Peyer's patch (tissue), 4 donors: ENCODE data around the gene SUPT4H1.
A peak's percentile ranks its signal among the peaks of the same experiment; 100 is the strongest.

Experiments used
- POLR2A ChIP-seq, 2 donors: fragments of 450-650 bp; IDR thresholded peaks; one replicate each; pipeline ENCODE4 v1.5.1; 2017; ENCODE audit warnings: antibody characterized with exemption in 2 of 2, mild to moderate bottlenecking in 2 of 2, moderate library complexity in 2 of 2
- TF ChIP-seq, protein P1 (sequence below), 6 experiments: fragments of 450-650 bp in 4 of 6; fragments of 200-600 bp in 2 of 6; sonication (generic) in 1 of 6; IDR thresholded peaks; one replicate each; pipeline ENCODE4 v1.5.1; 2017 to 2019; ENCODE audit warnings: antibody characterized with exemption in 6 of 6, mild to moderate bottlenecking in 3 of 6, moderate library complexity in 1 of 6

DNA sequence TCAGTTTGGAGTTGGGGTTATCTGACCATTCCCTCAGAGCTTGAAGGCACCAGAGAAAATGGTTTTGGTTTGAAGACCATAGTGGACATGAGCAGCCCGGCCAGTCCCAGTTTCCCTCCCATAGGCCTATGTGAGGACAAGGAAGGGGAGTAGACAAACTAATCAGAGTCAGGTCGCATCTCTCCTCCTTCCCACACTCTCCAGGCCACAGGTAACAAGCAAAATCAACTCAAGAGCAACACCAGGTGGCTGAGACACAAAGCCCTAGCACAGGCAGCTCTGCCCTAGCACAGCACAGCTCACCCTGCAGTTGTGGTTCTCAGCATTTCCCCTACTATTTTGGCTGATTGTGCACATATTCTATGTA, 7.2 kb downstream of the SUPT4H1 start:
- TF ChIP-seq, protein P1, sequence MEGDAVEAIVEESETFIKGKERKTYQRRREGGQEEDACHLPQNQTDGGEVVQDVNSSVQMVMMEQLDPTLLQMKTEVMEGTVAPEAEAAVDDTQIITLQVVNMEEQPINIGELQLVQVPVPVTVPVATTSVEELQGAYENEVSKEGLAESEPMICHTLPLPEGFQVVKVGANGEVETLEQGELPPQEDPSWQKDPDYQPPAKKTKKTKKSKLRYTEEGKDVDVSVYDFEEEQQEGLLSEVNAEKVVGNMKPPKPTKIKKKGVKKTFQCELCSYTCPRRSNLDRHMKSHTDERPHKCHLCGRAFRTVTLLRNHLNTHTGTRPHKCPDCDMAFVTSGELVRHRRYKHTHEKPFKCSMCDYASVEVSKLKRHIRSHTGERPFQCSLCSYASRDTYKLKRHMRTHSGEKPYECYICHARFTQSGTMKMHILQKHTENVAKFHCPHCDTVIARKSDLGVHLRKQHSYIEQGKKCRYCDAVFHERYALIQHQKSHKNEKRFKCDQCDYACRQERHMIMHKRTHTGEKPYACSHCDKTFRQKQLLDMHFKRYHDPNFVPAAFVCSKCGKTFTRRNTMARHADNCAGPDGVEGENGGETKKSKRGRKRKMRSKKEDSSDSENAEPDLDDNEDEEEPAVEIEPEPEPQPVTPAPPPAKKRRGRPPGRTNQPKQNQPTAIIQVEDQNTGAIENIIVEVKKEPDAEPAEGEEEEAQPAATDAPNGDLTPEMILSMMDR (IDR thresholded peaks at IDR 0.05), result peak in 4 of 6 experiments; percentile 29 to 49 (median 36)
- no peak for TF ChIP-seq POLR2A (IDR thresholded peaks at IDR 0.05)
